Stimulated activated naive CD8-positive, alpha-beta T cell treated with anti-CD3 and anti-CD28 coated beads, Interleukin-15, Interleukin-2, amounts not matched to agents 100 ng/mL and 50 ng/mL, for 24 hours (primary cell): ENCODE results near the gene CLNS1A.
A peak's percentile ranks its signal among the peaks of the same experiment; 100 is the strongest.
"Not testable (repeated sequence)": the region's sequence is repeated elsewhere in the genome, so short reads cannot be mapped to it uniquely, and the experiment has no call there.

Experiments
- H3K27ac Mint-ChIP-seq: one replicate; pipeline ENCODE4 v1.8.0; 2021; ENCODE audit warnings: mild to moderate bottlenecking, mixed read lengths
- H3K27me3 Mint-ChIP-seq: one replicate; pipeline ENCODE4 v1.8.0; 2021; ENCODE audit warnings: mixed read lengths
- H3K36me3 Mint-ChIP-seq: one replicate; pipeline ENCODE4 v1.8.0; 2021; ENCODE audit warnings: low read depth, mixed read lengths
- H3K4me1 Mint-ChIP-seq: one replicate; pipeline ENCODE4 v1.8.0; 2021; ENCODE audit warnings: low read depth, mixed read lengths
- H3K4me3 Mint-ChIP-seq: one replicate; pipeline ENCODE4 v1.8.0; 2021; ENCODE audit warnings: mild to moderate bottlenecking, mixed read lengths
- H3K9me3 Mint-ChIP-seq: one replicate; pipeline ENCODE4 v1.8.0; 2021; ENCODE audit warnings: mixed read lengths

Gene CLNS1A

DNA sequence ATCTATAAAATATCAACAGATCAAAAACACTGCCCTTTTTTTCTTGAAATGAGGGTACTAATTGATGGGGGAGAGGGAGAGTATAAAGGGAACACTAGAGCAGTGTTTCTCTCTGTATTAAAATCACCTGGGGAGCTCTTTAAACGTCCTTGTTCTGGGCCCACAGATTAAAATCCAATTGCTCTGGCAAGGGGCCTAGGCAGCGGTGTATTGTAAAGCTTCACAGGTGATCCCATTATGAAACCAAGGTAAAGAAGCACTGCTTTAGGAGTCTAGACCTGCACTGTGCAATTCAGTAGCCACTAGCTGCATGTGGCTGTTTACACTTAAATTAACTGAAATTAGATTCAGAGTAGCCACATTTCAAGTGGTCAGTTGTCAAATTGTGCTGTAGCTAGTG is 44.9 kb downstream of the CLNS1A start:
- Mint-ChIP-seq H3K27me3 (no peaks in the 10 kb centered on the region), H3K4me1 (peaks cover 18% of the 10 kb centered on the region), H3K36me3 (no peaks in the 10 kb centered on the region), H3K4me3 (no peak overlapping the region), H3K9me3 (no peaks in the 10 kb centered on the region), H3K27ac (no peak overlapping the region)

DNA sequence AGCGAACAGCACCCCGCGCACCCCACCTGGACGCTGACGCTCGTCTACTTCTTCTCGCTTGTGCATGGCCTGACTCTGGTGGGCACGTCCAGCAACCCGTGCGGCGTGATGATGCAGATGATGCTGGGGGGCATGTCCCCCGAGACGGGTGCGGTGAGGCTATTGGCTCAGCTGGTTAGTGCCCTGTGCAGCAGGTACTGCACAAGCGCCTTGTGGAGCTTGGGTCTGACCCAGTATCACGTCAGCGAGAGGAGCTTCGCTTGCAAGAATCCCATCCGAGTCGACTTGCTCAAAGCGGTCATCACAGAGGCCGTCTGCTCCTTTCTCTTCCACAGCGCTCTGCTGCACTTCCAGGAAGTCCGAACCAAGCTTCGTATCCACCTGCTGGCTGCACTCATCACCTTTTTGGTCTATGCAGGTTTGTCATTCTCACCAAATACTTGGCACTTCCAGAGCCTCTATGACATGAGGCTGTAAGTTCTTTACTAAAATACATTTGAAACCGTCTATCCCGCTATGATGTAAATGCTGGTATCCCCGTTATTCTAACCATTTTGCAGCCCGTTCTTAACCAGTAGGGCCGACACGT is 47.3 kb downstream of the CLNS1A start:
- Mint-ChIP-seq H3K4me3 (peak overlapping the region; percentile 82), H3K36me3 (no peaks in the 10 kb centered on the region), H3K4me1 (peaks cover 18% of the 10 kb centered on the region), H3K27me3 (peaks cover 13% of the 10 kb centered on the region), H3K9me3 (no peaks in the 10 kb centered on the region), H3K27ac (no peak overlapping the region)

- H3K4me3 Mint-ChIP-seq = peak within 1 kb of the TSS; percentile 82
- H3K36me3 Mint-ChIP-seq = no peaks in the 10 kb centered on the region
- H3K27me3 Mint-ChIP-seq = peaks cover 13% of the 10 kb centered on the region
- no peaks in the 10 kb centered on the region for H3K9me3 Mint-ChIP-seq
- peaks cover 18% of the 10 kb centered on the region for H3K4me1 Mint-ChIP-seq
- no peak within 1 kb of the TSS for H3K27ac Mint-ChIP-seq
These were observed 47.9 kb downstream of the CLNS1A start, which contains the start of gene AQP11 for GRCh38 chr11:77589521-77590193. Gene AQP11 (plus strand): TSS chr11:77589953. CDS start chr11:77589993, 40 bp downstream.

DNA sequence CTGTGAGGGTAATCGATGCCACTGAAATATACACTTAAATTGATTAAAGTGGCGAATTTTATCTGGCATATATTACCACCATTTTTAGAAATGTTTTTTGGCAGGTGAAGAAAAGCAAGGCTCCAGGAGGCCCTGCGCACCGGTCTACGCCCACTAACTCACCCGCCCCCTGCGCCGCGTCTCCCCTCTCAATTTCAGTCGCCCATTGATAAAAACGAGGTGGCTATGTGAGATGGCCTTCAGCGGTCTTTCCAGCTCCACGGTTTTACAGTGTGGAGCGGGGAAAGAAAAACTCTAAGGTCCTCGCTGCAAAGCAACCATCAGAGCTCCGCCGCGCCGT is 48.4 kb downstream of the CLNS1A start:
- peak overlapping the region; percentile 82 for H3K4me3 Mint-ChIP-seq
- no peaks in the 10 kb centered on the region for H3K9me3 Mint-ChIP-seq
- H3K4me1 Mint-ChIP-seq = peaks cover 18% of the 10 kb centered on the region
- no peaks in the 10 kb centered on the region for H3K36me3 Mint-ChIP-seq
- no peak overlapping the region for H3K27ac Mint-ChIP-seq
- H3K27me3 Mint-ChIP-seq = peaks cover 13% of the 10 kb centered on the region

GRCh38 chr11:77580712-77581337 is 56.8 kb downstream of the CLNS1A start:
- Mint-ChIP-seq H3K27me3 (peaks cover 2% of the 10 kb centered on the region), H3K4me3 (no peak overlapping the region), H3K27ac (no peak overlapping the region), H3K9me3 (peaks cover 3% of the 10 kb centered on the region), H3K4me1 (no peaks in the 10 kb centered on the region), H3K36me3 (peaks cover 8% of the 10 kb centered on the region)

GRCh38 chr11:77575428-77575827 is 62.2 kb downstream of the CLNS1A start:
- H3K4me3 Mint-ChIP-seq, H3K27ac Mint-ChIP-seq, H3K36me3 Mint-ChIP-seq, H3K27me3 Mint-ChIP-seq, H3K4me1 Mint-ChIP-seq, H3K9me3 Mint-ChIP-seq: not testable (repeated sequence)

DNA sequence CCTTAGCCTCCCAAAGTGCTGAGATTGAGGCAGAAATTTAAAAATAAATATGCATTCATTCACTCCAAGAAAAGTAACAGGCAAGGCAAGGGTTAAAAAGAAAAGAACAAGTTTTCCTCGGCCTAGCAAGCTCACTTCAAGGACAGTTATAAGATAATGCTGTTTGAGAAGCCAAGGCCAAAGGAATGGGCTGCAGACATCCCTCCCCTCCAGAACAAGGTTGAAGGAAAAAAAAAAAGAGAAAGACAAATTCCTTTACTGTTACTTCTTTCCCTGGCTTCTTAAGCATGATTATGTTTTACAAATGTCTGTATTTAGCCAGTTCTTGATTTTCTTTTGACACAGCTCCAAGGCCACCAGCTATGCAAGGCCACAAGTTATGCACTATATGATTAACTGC is 66.7 kb downstream of the CLNS1A start:
- H3K36me3 Mint-ChIP-seq, H3K9me3 Mint-ChIP-seq, H3K4me1 Mint-ChIP-seq, H3K4me3 Mint-ChIP-seq, H3K27ac Mint-ChIP-seq, H3K27me3 Mint-ChIP-seq: not testable (repeated sequence)

DNA sequence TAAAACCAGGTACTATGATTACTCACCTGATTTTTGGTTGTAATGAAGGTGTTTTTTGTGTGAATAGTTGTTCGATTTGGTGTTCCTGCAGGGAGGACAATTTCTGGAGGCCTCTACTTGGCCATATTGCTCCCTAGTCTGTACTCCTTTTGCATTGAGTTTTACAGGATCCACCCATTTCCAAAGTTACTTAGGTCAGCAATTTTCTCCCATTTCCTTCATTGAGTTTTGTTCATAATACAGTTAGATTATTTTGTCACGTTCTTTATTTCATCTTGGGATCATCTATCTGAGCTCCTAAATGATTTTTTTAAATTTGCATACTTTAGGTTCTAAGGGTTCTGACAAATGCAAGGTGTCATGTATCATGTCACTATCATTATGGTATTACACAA is 67.9 kb downstream of the CLNS1A start:
- no peaks in the 10 kb centered on the region for H3K4me1 Mint-ChIP-seq

DNA sequence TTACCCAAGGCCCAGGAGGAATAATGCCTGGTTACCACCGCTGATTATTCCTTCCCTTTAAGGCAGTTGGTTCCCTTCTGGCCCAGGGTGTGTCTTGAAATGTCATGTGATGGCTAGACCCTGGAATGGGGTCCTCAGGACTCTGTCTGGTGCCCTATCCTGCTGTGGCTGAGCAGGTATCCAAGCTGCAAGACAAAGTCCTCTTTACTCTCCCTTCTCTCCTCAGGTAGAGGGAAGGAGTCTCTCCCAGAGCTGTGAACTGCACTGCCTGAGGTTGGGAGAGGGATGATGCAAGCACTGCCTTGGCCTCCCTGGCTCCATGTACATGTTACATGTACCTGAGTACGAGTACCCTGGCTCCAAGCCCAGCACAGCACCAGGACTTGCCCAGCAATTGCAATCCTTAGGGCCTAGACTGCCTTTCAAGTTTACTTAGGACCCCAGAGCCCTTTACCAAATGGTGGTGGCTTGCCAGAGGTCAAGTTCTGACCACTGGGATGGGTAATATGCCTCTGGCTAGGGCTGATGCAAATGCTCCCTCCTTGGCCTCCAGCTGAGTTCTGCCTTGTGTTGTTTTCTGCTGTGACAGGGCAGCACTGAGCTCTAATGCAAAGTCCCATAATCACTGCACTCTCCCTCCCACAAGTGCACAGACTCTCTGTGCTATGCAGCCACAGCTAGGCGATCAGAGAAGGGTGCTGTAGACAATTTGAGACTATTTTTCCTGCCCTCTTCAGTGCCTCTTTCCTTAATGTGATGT is 68.5 kb downstream of the CLNS1A start:
- Mint-ChIP-seq H3K4me3 (no peak overlapping the region), H3K36me3 (no peaks in the 10 kb centered on the region), H3K27me3 (peaks cover 14% of the 10 kb centered on the region), H3K4me1 (no peaks in the 10 kb centered on the region), H3K27ac (no peak overlapping the region), H3K9me3 (peaks cover 3% of the 10 kb centered on the region)

More for the DNA sequence above, 67.9 kb downstream of the CLNS1A start:
- peaks cover 14% of the 10 kb centered on the region for H3K27me3 Mint-ChIP-seq
- H3K36me3 Mint-ChIP-seq = no peaks in the 10 kb centered on the region
- peaks cover 3% of the 10 kb centered on the region for H3K9me3 Mint-ChIP-seq
- no peak overlapping the region for H3K27ac Mint-ChIP-seq
- H3K4me3 Mint-ChIP-seq = no peak overlapping the region

DNA sequence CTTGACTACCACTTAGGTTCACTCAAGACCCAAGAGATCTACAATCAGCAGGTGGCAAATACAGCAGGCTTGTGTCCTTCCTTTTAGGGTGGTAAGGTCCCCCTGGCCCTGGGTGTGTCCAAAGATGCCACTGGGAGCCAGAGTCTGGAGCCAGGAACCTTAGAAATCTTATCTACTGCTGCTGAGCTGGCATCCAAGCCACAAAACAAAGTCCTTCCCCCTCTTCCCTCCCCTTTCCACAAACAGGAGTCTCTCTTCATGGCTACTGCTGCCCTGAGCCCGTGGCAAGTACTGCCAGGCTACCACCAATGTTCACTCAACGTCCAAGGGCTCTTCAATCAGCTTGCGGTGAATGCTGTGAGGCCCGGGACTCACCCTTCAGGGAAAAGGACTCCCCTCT is 69.3 kb downstream of the CLNS1A start:
- peaks cover 3% of the 10 kb centered on the region for H3K9me3 Mint-ChIP-seq
- no peaks in the 10 kb centered on the region for H3K4me1 Mint-ChIP-seq
- no peak overlapping the region for H3K4me3 Mint-ChIP-seq
- H3K27me3 Mint-ChIP-seq = peaks cover 14% of the 10 kb centered on the region
- no peaks in the 10 kb centered on the region for H3K36me3 Mint-ChIP-seq
- no peak overlapping the region for H3K27ac Mint-ChIP-seq
